GM12878 (cell line): Measurements from ENCODE around the gene SCAF8. TPM values are rescaled to one million over a fixed set of nuclear protein-coding genes. Genes with fewer than 3 reads are reported as not detected.

Experiments
- ATAC-seq: fragments of 200-7000 bp; cut with Tn5 transposase; 3 replicates; pipeline ENCODE4 v1.9.1; 2020; ENCODE audit warnings: mild to moderate bottlenecking, moderate library complexity
- BruUV-seq: library from RNA; stranded (reverse); fragments of 400-500 nt; replicated peaks from 2 replicates; lab custom pipeline; 2021; lab: Mats Ljungman, UMichigan
- CTCF ChIA-PET: fragments of 300-600 bp; sonication (Branson Sonifier 250); formaldehyde crosslinking; extraction: SDS; loops from one replicate; lab custom pipeline; 2021; ENCODE audit warnings: inconsistent platforms; lab: Yijun Ruan, JAX
- POLR2A ChIA-PET: fragments of 350-600 bp; formaldehyde crosslinking; extraction: SDS; loops from one replicate; lab custom pipeline; 2021; ENCODE audit warnings: inconsistent platforms; lab: Charles Lee
- RAD21 ChIA-PET: fragments of 300-600 bp; sonication (Branson Sonifier 250); formaldehyde crosslinking; loops from one replicate; lab custom pipeline; 2023; ENCODE audit warnings: antibody characterized with exemption; ENCODE audit not compliant: unreplicated experiment; lab: Charles Lee
- SMC1A ChIA-PET: fragments of 300-600 bp; sonication (Branson Sonifier 250); formaldehyde crosslinking; loops from one replicate; lab custom pipeline; 2023; ENCODE audit not compliant: unreplicated experiment, uncharacterized antibody; lab: Charles Lee
- DNase-seq: peaks from one replicate; pipeline ENCODE4 v3.0.0-alpha.2; 2011; ENCODE audit warnings: low read depth, low spot score
- FAIRE-seq: peaks from 3 replicates; lab custom pipeline; 2011; peaks lifted over from hg19 to GRCh38; lab: Jason Lieb, UNC
- H2AFZ ChIP-seq: 2 replicates; pipeline ENCODE4 v1.6.0; 2011; ENCODE audit warnings: low read depth, low read length, control low read depth; ENCODE audit not compliant: control insufficient read depth
- H3K27ac ChIP-seq: 2 replicates; pipeline ENCODE4 v1.5.1; 2011; ENCODE audit warnings: control low read depth; ENCODE audit not compliant: control insufficient read depth, insufficient read depth
- H3K27me3 ChIP-seq, 2 experiments: replicated peaks in 1 of 2; 2 replicates each; pipeline versions ENCODE4 v1.6.0 to v1.6.1; 2011; ENCODE audit warnings: low read length in 1 of 2; ENCODE audit not compliant: control insufficient read depth in 2 of 2, insufficient read depth in 2 of 2
- H3K36me3 ChIP-seq, 2 experiments: 2 replicates each; pipeline ENCODE4 v1.5.1; 2011; ENCODE audit warnings: low read length in 1 of 2; ENCODE audit not compliant: control insufficient read depth in 2 of 2, insufficient read depth in 2 of 2
- H3K4me1 ChIP-seq: 2 replicates; pipeline ENCODE4 v1.6.1; 2011; ENCODE audit warnings: mild to moderate bottlenecking, low read length, moderate library complexity, mixed read lengths; ENCODE audit not compliant: control insufficient read depth, insufficient read depth
- H3K4me2 ChIP-seq: 2 replicates; pipeline ENCODE4 v1.6.0; 2011; ENCODE audit warnings: control low read depth; ENCODE audit not compliant: control insufficient read depth, insufficient read depth
- H3K4me3 ChIP-seq: fragments of 200-600 bp; sonication (generic); 2 replicates; pipeline ENCODE4 v1.5.1; 2016
- H3K79me2 ChIP-seq: 2 replicates; pipeline ENCODE4 v1.6.0; 2011; ENCODE audit warnings: low read length; ENCODE audit not compliant: control insufficient read depth, insufficient read depth
- H3K9ac ChIP-seq: 2 replicates; pipeline ENCODE4 v1.8.0; 2011; ENCODE audit warnings: low read length, control low read depth, mixed read lengths; ENCODE audit not compliant: control insufficient read depth, insufficient read depth
- H3K9me3 ChIP-seq: replicated peaks from 3 replicates; pipeline ENCODE4 v1.5.1; 2011; ENCODE audit warnings: mild to moderate bottlenecking, low read length; ENCODE audit not compliant: control insufficient read depth, insufficient read depth
- H4K20me1 ChIP-seq: 2 replicates; pipeline ENCODE4 v1.6.0; 2011; ENCODE audit not compliant: control insufficient read depth, insufficient read depth
- ETV6 ChIP-seq, 2 experiments: fragments of 450-650 bp in 1 of 2; IDR thresholded peaks in 1 of 2; conservative IDR thresholded peaks in 1 of 2; 2 replicates each; pipeline ENCODE4 v1.6.1; 2014; ENCODE audit warnings: antibody characterized with exemption in 1 of 2, borderline replicate concordance in 1 of 2, low read depth in 1 of 2, mild to moderate bottlenecking in 1 of 2, moderate library complexity in 1 of 2
- IKZF2 ChIP-seq, 2 experiments: fragments of 450-650 bp; IDR thresholded peaks; 2 replicates each; pipeline ENCODE4 v1.6.1; 2017; ENCODE audit warnings: mild to moderate bottlenecking in 2 of 2, moderate library complexity in 2 of 2
- IRF4 ChIP-seq: IDR thresholded peaks from 2 replicates; pipeline ENCODE4 v1.6.1; 2011; ENCODE audit warnings: low read depth, low read length
- NFIC ChIP-seq: IDR thresholded peaks from 2 replicates; pipeline ENCODE4 v1.6.1; 2012; ENCODE audit warnings: low read depth, mild to moderate bottlenecking, inconsistent platforms, low read length, moderate library complexity
- RUNX3 ChIP-seq: IDR thresholded peaks from 2 replicates; pipeline ENCODE4 v1.6.1; 2012; ENCODE audit warnings: low read length, inconsistent platforms
- SPI1 ChIP-seq: IDR thresholded peaks from 2 replicates; pipeline ENCODE4 v1.6.1; 2011; ENCODE audit warnings: low read depth, mild to moderate bottlenecking, low read length, moderate library complexity, borderline replicate concordance; ENCODE audit not compliant: insufficient read depth
- TARDBP ChIP-seq: IDR thresholded peaks from 2 replicates; pipeline ENCODE4 v1.6.1; 2016; ENCODE audit warnings: borderline replicate concordance
- WGBS: methylation state at CpG from one replicate; pipeline ENCODE4 v1.1.6; 2016; ENCODE audit warnings: low lambda C conversion rate; ENCODE audit not compliant: insufficient replicate concordance, insufficient coverage; ENCODE audit errors: missing lambda C conversion rate; 5-methylcytosine and 5-hydroxymethylcytosine counted together
- in situ Hi-C: fragments of 300-500 bp; cut with MboI; formaldehyde crosslinking; loops from 9 replicates; pipeline ENCODE4 v1.14.3; 2018; ENCODE audit warnings: mixed read lengths
- intact Hi-C: fragments of 100-400 bp; cut with micrococcal nuclease; formaldehyde crosslinking; loops from one replicate; pipeline ENCODE4 v1.14.2; 2022; ENCODE audit not compliant: unreplicated experiment
- polyA plus RNA-seq, 11 experiments: library from polyadenylated mRNA; depleted of rRNA in 4 of 11; unstranded in 6 of 11; stranded (reverse) in 5 of 11; fragments of >200 nt; fragmentation: Nextera tagmentation in 4 of 11; fragmentation: Illumina TruSeq in 1 of 11; extraction: Ambion mirVana in 4 of 11; extraction: Trizol in 1 of 11; gene quantifications; 1 replicate in 1 of 11; 2 replicates in 10 of 11; pipeline versions ENCODE4 v1.2.1 to v1.2.3, GENCODE V29; 2011 to 2016; ENCODE audit warnings: inconsistent platforms in 2 of 11, missing spikeins in 2 of 11, low read depth in 1 of 11
- total RNA-seq, 4 experiments: library from RNA; depleted of rRNA in 3 of 4; stranded (reverse); fragments of >200 nt in 3 of 4; fragmentation: Illumina TruSeq in 1 of 4; extraction: Trizol in 1 of 4; gene quantifications; 2 replicates each; pipeline versions ENCODE4 v1.2.1 to v1.2.3, GENCODE V29; 2013 to 2021
- TF ChIP-seq, protein P1 (sequence below): IDR thresholded peaks from 2 replicates; pipeline ENCODE4 v1.6.1; 2012; ENCODE audit warnings: low read length, inconsistent platforms
- TF ChIP-seq, protein P2 (sequence below): fragments of 450-650 bp; IDR thresholded peaks from 2 replicates; pipeline ENCODE4 v1.6.1; 2016; ENCODE audit warnings: mild to moderate bottlenecking
- TF ChIP-seq, protein P3 (sequence below): fragments of 450-650 bp; formaldehyde crosslinking; IDR thresholded peaks from 2 replicates; pipeline ENCODE4 v1.4.0; 2020; ENCODE audit warnings: mild to moderate bottlenecking, moderate library complexity

SCAF8 gene
- total and polyA plus RNA-seq, 10 of the 15 experiments (the other 5 are each of a cell fraction or from before 2014, with no cell fraction given) = 8.1 to 28.8 (median 15.9) TPM

DNA sequence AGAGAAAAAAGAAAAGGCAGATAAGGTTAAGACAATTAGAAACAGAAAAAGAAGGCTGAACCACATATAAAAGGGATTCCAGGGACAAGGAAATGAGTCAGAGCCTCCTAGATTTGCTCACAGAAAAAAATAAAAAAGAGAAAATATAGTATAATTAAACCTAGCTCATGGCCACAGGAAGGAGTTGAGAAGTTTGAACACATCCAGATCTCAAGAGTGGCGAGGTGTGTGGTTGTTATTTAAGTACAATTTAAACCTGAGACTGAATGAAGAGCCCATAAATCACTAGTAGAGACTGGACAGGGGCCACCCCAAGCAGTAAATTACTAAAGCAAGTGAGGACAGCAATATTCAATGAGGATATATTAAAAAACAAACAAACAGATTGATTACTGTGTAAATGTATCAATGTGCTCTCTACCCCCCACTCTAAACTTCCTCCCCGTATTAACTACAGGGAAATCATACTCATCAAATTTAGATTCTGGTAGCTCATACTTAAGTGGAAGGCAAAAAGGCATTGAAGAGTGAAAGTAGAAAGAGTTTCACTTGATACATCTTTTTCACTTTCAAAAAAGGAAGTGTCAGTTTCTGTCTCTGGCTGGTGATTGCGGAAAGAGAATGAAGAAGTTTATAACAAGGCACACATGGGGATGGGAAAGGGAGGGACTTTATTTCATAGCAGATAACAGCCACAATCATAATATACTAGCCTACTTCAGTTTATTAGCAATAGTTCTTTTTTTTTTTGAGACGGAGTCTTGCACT lies 49.3 kb upstream of the SCAF8 start:
- no peaks in the 10 kb centered on the region for H3K27me3 ChIP-seq
- RAD21 ChIA-PET = interaction anchor here (1.0 to 1.6 kb wide), 4 partner anchors 9 to 487 kb away, joined by 4 to 7 read pairs (median 5); no protein-coding TSS in a partner anchor
- peak; percentile 41 for DNase-seq
- intact Hi-C loops (no loop called here), in situ Hi-C loops (no loop called here)
- peak; percentile 96 for ATAC-seq
- no peak overlapping the region for H3K4me3 ChIP-seq
- CTCF ChIA-PET = interaction anchor here (0.5 to 1.9 kb wide), 6 partner anchors 8 to 493 kb away, joined by 3 to 16 read pairs (median 4); no protein-coding TSS in a partner anchor
- FAIRE-seq = peak; percentile 75
- H3K27ac ChIP-seq = no peak overlapping the region
- TF ChIP-seq SPI1 (peak; percentile 85), RUNX3 (0 out of 2 replicates have a peak, but pooled peaks have one; percentile 11), ETV6 (conservative IDR thresholded peaks at IDR 0.05 in 1 of 2, IDR thresholded peaks at IDR 0.05 in 1 of 2; ENCODE audit: borderline replicate concordance in 1 of 2, low read depth in 1 of 2) (peak in 1 of 2 experiments; percentile 83; a peak in 2 of 4 replicates), IKZF2 (IDR thresholded peaks at IDR 0.05) (peak in 1 of 2 experiments; percentile 60; a peak in 3 of 4 replicates), NFIC (peak; percentile 47; the same call in 1 of the 2 replicates), IRF4 (no peak), TARDBP (no peak)
- TF ChIP-seq, protein P1, sequence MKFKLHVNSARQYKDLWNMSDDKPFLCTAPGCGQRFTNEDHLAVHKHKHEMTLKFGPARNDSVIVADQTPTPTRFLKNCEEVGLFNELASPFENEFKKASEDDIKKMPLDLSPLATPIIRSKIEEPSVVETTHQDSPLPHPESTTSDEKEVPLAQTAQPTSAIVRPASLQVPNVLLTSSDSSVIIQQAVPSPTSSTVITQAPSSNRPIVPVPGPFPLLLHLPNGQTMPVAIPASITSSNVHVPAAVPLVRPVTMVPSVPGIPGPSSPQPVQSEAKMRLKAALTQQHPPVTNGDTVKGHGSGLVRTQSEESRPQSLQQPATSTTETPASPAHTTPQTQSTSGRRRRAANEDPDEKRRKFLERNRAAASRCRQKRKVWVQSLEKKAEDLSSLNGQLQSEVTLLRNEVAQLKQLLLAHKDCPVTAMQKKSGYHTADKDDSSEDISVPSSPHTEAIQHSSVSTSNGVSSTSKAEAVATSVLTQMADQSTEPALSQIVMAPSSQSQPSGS = peak; percentile 12; the same call in 1 of the 2 replicates
- TF ChIP-seq, protein P2, sequence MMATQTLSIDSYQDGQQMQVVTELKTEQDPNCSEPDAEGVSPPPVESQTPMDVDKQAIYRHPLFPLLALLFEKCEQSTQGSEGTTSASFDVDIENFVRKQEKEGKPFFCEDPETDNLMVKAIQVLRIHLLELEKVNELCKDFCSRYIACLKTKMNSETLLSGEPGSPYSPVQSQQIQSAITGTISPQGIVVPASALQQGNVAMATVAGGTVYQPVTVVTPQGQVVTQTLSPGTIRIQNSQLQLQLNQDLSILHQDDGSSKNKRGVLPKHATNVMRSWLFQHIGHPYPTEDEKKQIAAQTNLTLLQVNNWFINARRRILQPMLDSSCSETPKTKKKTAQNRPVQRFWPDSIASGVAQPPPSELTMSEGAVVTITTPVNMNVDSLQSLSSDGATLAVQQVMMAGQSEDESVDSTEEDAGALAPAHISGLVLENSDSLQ = 0 out of 2 replicates have a peak, but pooled peaks have one; percentile 21
- TF ChIP-seq, protein P3, sequence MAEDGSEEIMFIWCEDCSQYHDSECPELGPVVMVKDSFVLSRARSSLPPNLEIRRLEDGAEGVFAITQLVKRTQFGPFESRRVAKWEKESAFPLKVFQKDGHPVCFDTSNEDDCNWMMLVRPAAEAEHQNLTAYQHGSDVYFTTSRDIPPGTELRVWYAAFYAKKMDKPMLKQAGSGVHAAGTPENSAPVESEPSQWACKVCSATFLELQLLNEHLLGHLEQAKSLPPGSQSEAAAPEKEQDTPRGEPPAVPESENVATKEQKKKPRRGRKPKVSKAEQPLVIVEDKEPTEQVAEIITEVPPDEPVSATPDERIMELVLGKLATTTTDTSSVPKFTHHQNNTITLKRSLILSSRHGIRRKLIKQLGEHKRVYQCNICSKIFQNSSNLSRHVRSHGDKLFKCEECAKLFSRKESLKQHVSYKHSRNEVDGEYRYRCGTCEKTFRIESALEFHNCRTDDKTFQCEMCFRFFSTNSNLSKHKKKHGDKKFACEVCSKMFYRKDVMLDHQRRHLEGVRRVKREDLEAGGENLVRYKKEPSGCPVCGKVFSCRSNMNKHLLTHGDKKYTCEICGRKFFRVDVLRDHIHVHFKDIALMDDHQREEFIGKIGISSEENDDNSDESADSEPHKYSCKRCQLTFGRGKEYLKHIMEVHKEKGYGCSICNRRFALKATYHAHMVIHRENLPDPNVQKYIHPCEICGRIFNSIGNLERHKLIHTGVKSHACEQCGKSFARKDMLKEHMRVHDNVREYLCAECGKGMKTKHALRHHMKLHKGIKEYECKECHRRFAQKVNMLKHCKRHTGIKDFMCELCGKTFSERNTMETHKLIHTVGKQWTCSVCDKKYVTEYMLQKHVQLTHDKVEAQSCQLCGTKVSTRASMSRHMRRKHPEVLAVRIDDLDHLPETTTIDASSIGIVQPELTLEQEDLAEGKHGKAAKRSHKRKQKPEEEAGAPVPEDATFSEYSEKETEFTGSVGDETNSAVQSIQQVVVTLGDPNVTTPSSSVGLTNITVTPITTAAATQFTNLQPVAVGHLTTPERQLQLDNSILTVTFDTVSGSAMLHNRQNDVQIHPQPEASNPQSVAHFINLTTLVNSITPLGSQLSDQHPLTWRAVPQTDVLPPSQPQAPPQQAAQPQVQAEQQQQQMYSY (CRISPR knock-in tag) = no peak
- H2AFZ ChIP-seq = no peak overlapping the region; the same call in 1 of the 2 replicates
- no TSS peak for BruUV-seq
- no peaks in the 10 kb centered on the region for H3K79me2 ChIP-seq
- H3K9ac ChIP-seq = no peak overlapping the region
- WGBS = 1% methylated on average over 4 of the region's 4 CpGs
- no peaks in the 10 kb centered on the region for H3K36me3 ChIP-seq
- H3K4me1 ChIP-seq = peaks cover 7% of the 10 kb centered on the region
- SMC1A ChIA-PET = interaction anchor here (0.9 to 3.3 kb wide), 14 partner anchors 9 to 631 kb away, joined by 3 to 15 read pairs (median 4); no protein-coding TSS in a partner anchor
- no peaks in the 10 kb centered on the region for H3K9me3 ChIP-seq
- POLR2A ChIA-PET = no interaction called here
- H4K20me1 ChIP-seq = no peaks in the 10 kb centered on the region
- H3K4me2 ChIP-seq = peak overlapping the region; percentile 59
